Osteocyte (in vitro differentiated cells): ENCODE results near the gene RNF7. TPM values are rescaled to one million over a fixed set of nuclear protein-coding genes. Genes with fewer than 3 reads are reported as not detected.
A peak's percentile ranks its signal among the peaks of the same experiment; 100 is the strongest.
"Not testable (repeated sequence)": the region's sequence is repeated elsewhere in the genome, so short reads cannot be mapped to it uniquely, and the experiment has no call there.

Source experiments
- DNase-seq: peaks from one replicate; pipeline ENCODE4 v3.0.0; 2021; ENCODE audit warnings: mixed read lengths; ENCODE audit not compliant: unreplicated experiment; ENCODE audit errors: extremely low spot score
- H3K27ac Mint-ChIP-seq: one replicate; pipeline ENCODE4 v1.8.0; 2021; ENCODE audit warnings: mild to moderate bottlenecking, mixed read lengths; ENCODE audit not compliant: unreplicated experiment
- H3K27me3 Mint-ChIP-seq: one replicate; pipeline ENCODE4 v1.8.0; 2021; ENCODE audit warnings: mixed read lengths; ENCODE audit not compliant: unreplicated experiment
- H3K36me3 Mint-ChIP-seq: one replicate; pipeline ENCODE4 v1.8.0; 2021; ENCODE audit warnings: mixed read lengths; ENCODE audit not compliant: unreplicated experiment
- H3K4me1 Mint-ChIP-seq: one replicate; pipeline ENCODE4 v1.8.0; 2021; ENCODE audit warnings: mixed read lengths; ENCODE audit not compliant: unreplicated experiment
- H3K4me3 Mint-ChIP-seq: one replicate; pipeline ENCODE4 v1.8.0; 2021; ENCODE audit warnings: mild to moderate bottlenecking, moderate library complexity, mixed read lengths; ENCODE audit not compliant: unreplicated experiment
- H3K9me3 Mint-ChIP-seq: one replicate; pipeline ENCODE4 v1.8.0; 2021; ENCODE audit warnings: mixed read lengths; ENCODE audit not compliant: unreplicated experiment
- CTCF ChIP-seq: fragments of 200-600 bp; sonication (generic); IDR thresholded peaks from 2 replicates; pipeline ENCODE4 v1.5.0; 2021; ENCODE audit warnings: antibody characterized with exemption, mild to moderate bottlenecking, moderate library complexity
- long read RNA-seq: library from polyadenylated mRNA; unstranded; transcript quantifications from one replicate; pipeline ENCODE4 v2.0.0, GENCODE V29; 2021
- total RNA-seq: library from RNA; stranded (reverse); gene quantifications from 2 replicates; pipeline ENCODE4 v1.2.1, GENCODE V29; 2021

Gene RNF7
- 84.3 and 87.4 TPM in 2 replicates for total RNA-seq
- long read RNA-seq, transcript RNF7-202 (3 exons, 805 nt) = minor isoform, 11 of 114 reads
- long read RNA-seq, transcript RNF7-203 (4 exons, 1,036 nt) = minor isoform, 7 of 114 reads
- long read RNA-seq, transcript RNF7-201 (3 exons, 2,763 nt) = major isoform, 91 of 114 reads
- long read RNA-seq, partial matches to known transcripts = 2 of 114 reads
- long read RNA-seq, other reads (novel, unspliced or antisense) = 1 of 114 reads

- Mint-ChIP-seq H3K9me3 (no peaks in the 10 kb centered on the region), H3K27ac (peak within 1 kb of the TSS; percentile 93), H3K27me3 (peaks cover 7% of the 10 kb centered on the region), H3K36me3 (peaks cover 3% of the 10 kb centered on the region), H3K4me1 (peaks cover 33% of the 10 kb centered on the region), H3K4me3 (peak within 1 kb of the TSS; percentile 96)
- peak; percentile 96 for TF ChIP-seq CTCF
- DNase-seq = peak; percentile 99
These were observed at the start of gene RNF7 for GRCh38 chr3:141738022-141738890. RNF7 (plus strand) TSS chr3:141738298; CDS start chr3:141738342, 44 bp downstream.

GRCh38 chr3:141690431-141691072 is 47.5 kb upstream of the RNF7 start:
- H3K4me1 Mint-ChIP-seq = peaks cover 8% of the 10 kb centered on the region
- TF ChIP-seq CTCF = no peak
- H3K4me3 Mint-ChIP-seq = no peak overlapping the region
- no peak overlapping the region for H3K27ac Mint-ChIP-seq
- no peak for DNase-seq
- no peaks in the 10 kb centered on the region for H3K36me3 Mint-ChIP-seq
- H3K27me3 Mint-ChIP-seq = no peaks in the 10 kb centered on the region
- H3K9me3 Mint-ChIP-seq = no peaks in the 10 kb centered on the region

GRCh38 chr3:141691471-141691870 is 46.6 kb upstream of the RNF7 start:
- H3K4me1 Mint-ChIP-seq, H3K4me3 Mint-ChIP-seq, H3K36me3 Mint-ChIP-seq, DNase-seq, H3K9me3 Mint-ChIP-seq, H3K27me3 Mint-ChIP-seq, H3K27ac Mint-ChIP-seq: not testable (repeated sequence)

GRCh38 chr3:141692973-141693372 is 45.1 kb upstream of the RNF7 start:
- H3K4me3 Mint-ChIP-seq = not testable (repeated sequence)

GRCh38 chr3:141699324-141699723 is 38.8 kb upstream of the RNF7 start:
- no peak overlapping the region for H3K27ac Mint-ChIP-seq

More at GRCh38 chr3:141692973-141693372, 45.1 kb upstream of the RNF7 start:
- H3K27ac Mint-ChIP-seq, H3K36me3 Mint-ChIP-seq, H3K27me3 Mint-ChIP-seq, H3K4me1 Mint-ChIP-seq, H3K9me3 Mint-ChIP-seq, DNase-seq: not testable (repeated sequence)

More at GRCh38 chr3:141699324-141699723, 38.8 kb upstream of the RNF7 start:
- Mint-ChIP-seq H3K4me1 (no peaks in the 10 kb centered on the region), H3K9me3 (peaks cover 7% of the 10 kb centered on the region), H3K36me3 (no peaks in the 10 kb centered on the region), H3K27me3 (peaks cover 5% of the 10 kb centered on the region), H3K4me3 (no peak overlapping the region)
- DNase-seq = no peak
- no peak for TF ChIP-seq CTCF
